ENCODE results near the gene CCSER1.

The CCSER1 gene

DNA sequence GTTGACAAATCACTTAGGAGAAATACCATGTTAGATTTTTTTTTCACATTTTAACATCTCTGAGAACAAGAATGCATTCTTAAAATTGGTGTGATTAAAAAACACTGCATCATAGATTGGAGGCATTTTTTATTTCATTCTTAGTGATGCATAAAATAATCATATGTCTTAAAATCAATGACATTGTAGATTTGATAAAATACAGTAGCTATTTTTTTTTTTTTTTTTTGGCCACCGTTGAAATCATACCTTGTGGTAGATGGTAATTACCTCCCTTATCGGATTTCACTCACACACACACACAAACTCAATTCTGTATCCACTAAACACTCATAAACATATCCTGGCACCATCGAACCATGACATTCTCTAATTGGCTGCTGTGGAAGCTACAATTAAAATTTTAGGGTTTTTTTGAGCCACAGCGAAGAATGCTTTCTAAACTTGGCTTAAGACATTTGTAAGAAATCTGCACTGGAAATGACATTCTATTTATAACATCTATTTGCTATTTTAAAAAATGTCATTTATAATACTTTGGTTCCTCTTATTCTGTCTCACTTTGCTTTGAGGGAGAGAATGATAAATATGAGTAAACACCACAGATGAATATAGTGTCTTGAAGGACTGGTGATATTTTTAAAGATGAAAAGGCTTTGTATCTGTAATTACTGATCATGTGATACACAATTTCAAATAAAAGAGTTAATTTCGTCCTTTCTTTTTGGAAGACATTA, 60.1 kb downstream of the CCSER1 start:
- DNase-seq (ENCODE audit: low spot score), result no peak
- TF ChIP-seq, protein P1, sequence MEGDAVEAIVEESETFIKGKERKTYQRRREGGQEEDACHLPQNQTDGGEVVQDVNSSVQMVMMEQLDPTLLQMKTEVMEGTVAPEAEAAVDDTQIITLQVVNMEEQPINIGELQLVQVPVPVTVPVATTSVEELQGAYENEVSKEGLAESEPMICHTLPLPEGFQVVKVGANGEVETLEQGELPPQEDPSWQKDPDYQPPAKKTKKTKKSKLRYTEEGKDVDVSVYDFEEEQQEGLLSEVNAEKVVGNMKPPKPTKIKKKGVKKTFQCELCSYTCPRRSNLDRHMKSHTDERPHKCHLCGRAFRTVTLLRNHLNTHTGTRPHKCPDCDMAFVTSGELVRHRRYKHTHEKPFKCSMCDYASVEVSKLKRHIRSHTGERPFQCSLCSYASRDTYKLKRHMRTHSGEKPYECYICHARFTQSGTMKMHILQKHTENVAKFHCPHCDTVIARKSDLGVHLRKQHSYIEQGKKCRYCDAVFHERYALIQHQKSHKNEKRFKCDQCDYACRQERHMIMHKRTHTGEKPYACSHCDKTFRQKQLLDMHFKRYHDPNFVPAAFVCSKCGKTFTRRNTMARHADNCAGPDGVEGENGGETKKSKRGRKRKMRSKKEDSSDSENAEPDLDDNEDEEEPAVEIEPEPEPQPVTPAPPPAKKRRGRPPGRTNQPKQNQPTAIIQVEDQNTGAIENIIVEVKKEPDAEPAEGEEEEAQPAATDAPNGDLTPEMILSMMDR (IDR thresholded peaks at IDR 0.05; ENCODE audit: extremely low read depth, missing control alignments), result no peak

DNA sequence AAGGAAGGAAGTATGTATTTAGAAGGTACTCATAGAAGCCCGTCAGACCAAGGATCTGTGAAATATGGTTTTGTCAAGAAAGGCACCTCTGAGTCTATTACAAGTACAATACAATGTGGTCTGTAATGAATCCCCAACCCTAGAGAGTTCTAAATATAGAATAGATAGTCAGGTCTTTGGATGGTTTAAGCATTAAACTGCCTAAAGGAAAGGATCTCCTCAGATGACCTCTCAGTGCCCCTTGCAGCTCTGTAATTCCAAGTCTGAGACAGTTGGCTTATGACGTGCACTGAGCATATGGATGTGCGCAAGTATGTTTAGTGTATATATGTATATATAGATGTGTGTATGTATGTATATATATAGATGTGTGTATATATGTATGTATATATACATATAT, 62.0 kb downstream of the CCSER1 start:
- TF ChIP-seq, protein P1 (IDR thresholded peaks at IDR 0.05; ENCODE audit: extremely low read depth, missing control alignments), result no peak
- DNase-seq (ENCODE audit: low spot score), result no peak

DNA sequence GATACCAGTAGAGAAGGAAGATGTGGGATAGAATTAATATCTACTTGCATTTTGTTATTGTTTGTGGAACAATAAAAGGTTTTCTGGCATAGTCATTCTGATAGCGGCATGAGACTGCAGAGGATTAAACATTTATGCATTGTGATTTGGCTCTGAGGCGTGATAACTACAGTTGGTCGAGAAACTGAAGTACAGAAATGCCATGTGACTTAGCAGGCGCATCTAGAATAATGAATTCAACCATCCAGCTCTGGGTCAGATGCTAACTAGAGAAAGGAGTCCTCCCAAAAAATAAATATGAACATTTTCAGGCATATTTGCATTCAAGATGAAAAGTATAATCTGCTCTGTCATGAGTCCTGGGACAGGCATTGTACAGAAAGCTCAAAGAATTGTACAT, 62.8 kb downstream of the CCSER1 start:
- TF ChIP-seq, protein P1 (IDR thresholded peaks at IDR 0.05; ENCODE audit: extremely low read depth, missing control alignments), result no peak
- no peak for DNase-seq (ENCODE audit: low spot score)

DNA sequence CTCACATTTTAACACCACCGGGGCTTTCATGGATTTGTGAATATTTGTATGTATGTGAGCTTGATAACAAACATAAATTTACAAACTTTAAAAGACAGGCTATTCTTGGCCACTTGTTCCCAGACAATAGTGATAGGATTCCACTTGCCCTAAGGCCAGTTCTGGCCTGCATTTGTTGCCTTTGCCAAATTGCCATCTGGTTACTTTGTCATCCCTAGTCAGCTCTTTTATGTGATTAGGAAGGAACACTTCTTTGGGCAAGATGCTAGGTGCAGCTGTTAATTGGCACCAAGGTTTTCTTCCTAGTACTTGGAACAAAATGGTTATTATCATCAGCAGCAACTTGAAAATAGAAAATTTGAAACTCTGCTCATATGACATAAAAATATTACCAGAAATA, 63.3 kb downstream of the CCSER1 start:
- DNase-seq (ENCODE audit: low spot score), result no peak

DNA sequence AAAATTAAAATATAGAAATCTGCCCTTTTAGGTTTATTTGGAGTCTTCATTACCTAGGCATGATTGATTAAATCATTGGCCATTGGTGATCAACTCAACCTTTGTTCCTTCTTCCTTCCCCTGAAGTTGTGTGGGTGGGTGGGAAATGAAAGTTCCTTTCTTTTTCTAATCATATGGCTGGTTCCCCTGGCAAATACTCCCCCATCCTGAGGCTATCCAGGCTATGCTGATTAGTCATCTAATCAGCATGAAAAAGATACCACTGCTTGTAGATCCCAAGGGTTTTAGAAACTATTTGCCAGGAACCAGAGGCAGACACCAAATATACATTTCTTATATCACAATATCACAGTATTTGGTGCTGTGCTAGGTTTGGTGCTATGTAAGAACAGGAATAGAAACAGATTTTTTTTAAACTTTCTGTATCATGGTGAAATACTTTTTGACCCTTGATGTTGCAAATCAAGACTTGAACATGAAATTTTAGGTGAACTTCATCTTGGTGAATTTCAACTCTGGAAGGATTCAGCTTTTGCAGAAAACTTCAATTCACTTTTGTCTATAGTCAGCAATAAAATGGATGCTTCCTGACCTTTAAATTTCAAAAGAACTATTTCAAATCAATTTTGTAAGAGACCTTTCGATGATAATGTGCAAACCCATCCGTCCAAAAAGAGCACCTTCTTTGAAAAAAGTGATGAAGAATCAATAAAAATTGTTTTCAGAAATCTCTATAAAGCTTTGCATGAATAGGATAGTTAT, 71.1 kb downstream of the CCSER1 start:
- TF ChIP-seq, protein P1 (IDR thresholded peaks at IDR 0.05; ENCODE audit: extremely low read depth, missing control alignments), result no peak
- DNase-seq (ENCODE audit: low spot score), result no peak

More for the DNA sequence above, 63.3 kb downstream of the CCSER1 start:
- TF ChIP-seq, protein P1 (IDR thresholded peaks at IDR 0.05; ENCODE audit: extremely low read depth, missing control alignments), result no peak

DNA sequence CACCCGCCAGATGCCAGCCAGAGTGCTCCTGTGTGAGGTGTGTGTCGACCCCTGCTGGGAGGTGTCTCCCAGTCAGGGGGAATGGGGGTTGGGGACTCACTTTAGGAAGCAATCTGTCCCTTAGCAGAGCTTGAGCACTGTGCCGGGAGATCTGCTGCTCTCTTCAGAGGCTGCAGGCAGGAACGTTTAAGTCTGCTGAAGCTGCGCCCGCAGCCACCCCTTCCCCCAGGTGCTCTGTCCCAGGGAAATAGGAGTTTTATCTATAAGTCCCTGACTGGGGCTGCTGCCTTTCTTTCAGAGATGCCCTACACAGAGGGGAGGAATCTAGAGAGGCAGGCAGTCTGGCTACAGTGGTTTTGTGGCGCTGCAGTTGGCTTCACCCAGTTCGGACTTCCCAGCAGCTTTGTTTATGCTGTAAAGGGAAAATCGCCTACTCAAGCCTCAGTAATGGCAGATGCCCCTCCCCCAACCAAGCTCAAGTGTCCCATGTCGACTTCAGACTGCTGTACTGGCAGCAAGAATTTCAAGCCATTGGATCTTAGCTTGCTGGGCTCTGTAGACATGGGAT, 80.8 kb downstream of the CCSER1 start:
- DNase-seq (ENCODE audit: low spot score), result no peak
- TF ChIP-seq, protein P1 (IDR thresholded peaks at IDR 0.05; ENCODE audit: extremely low read depth, missing control alignments), result no peak

DNA sequence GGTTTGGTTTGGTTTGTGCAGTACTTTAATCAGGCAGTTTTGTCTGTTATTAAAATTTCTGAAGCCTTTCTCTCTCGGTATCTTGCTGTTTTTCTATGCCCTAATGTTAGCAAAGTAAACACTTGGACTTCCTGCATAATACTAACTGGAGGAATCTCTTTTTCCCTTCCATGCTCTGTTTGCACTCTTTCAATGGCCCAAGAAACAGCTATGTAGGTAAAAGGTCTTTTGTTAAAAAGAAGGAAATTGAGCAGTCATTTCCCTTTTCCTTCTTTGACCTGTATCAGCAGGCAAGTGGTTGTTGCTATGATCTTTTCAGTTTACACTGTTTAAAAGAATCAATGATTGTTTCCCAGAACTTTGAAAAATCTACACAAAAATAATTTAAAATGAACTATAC, 82.7 kb downstream of the CCSER1 start:
- DNase-seq (ENCODE audit: low spot score), result no peak
- TF ChIP-seq, protein P1 (IDR thresholded peaks at IDR 0.05; ENCODE audit: extremely low read depth, missing control alignments), result no peak
